IMR-90 (cell line): Measurements from ENCODE around the gene ANO10. TPM values are rescaled to one million over a fixed set of nuclear protein-coding genes. Genes with fewer than 3 reads are reported as not detected.

Source experiments
- ATAC-seq: fragments of 200-7000 bp; cut with Tn5 transposase; 2 replicates; pipeline ENCODE4 v1.9.1; 2020; ENCODE audit warnings: low read depth, mild to moderate bottlenecking, moderate library complexity
- BruUV-seq: library from RNA; stranded (reverse); fragments of 400-500 nt; replicated peaks from 2 replicates; lab custom pipeline; 2021; lab: Mats Ljungman, UMichigan
- CTCF ChIA-PET: fragments of 300-600 bp; formaldehyde crosslinking; extraction: SDS; loops from one replicate; lab custom pipeline; 2021; ENCODE audit warnings: antibody characterized with exemption; lab: Yijun Ruan, JAX
- POLR2A ChIA-PET: fragments of 300-600 bp; sonication (Branson Sonifier 250); formaldehyde crosslinking; loops from one replicate; lab custom pipeline; 2022; ENCODE audit warnings: antibody characterized with exemption; ENCODE audit not compliant: unreplicated experiment; lab: Charles Lee
- DNase-seq: peaks from one replicate; pipeline ENCODE4 v3.0.0; 2013
- H2AFZ ChIP-seq: replicated peaks from 2 replicates; pipeline ENCODE3; 2013; ENCODE audit warnings: low read length, mild to moderate bottlenecking; ENCODE audit not compliant: poor library complexity
- H2AK5ac ChIP-seq: 2 replicates; pipeline ENCODE4 v1.6.1; 2013; ENCODE audit warnings: low read depth, low read length, inconsistent platforms
- H2AK9ac ChIP-seq: replicated peaks from 2 replicates; pipeline ENCODE3; 2013; ENCODE audit warnings: mild to moderate bottlenecking, low read depth, low read length, moderate library complexity; ENCODE audit not compliant: poor library complexity
- H2BK120ac ChIP-seq: 2 replicates; pipeline ENCODE4 v1.6.1; 2013; ENCODE audit warnings: low read depth, low read length, inconsistent platforms
- H2BK15ac ChIP-seq: 3 replicates; pipeline ENCODE4 v1.6.1; 2013; ENCODE audit warnings: low read depth, low read length, inconsistent platforms
- H2BK20ac ChIP-seq: 2 replicates; pipeline ENCODE4 v1.6.1; 2013; ENCODE audit warnings: low read depth, mild to moderate bottlenecking, inconsistent platforms, low read length, moderate library complexity
- H2BK5ac ChIP-seq: 2 replicates; pipeline ENCODE4 v1.6.1; 2013; ENCODE audit warnings: mild to moderate bottlenecking, low read depth, low read length, inconsistent platforms; ENCODE audit not compliant: poor library complexity, severe bottlenecking
- H3K14ac ChIP-seq: replicated peaks from 2 replicates; pipeline ENCODE4 v1.6.1; 2013; ENCODE audit warnings: low read depth, low read length, inconsistent platforms
- H3K18ac ChIP-seq: 2 replicates; pipeline ENCODE4 v1.6.1; 2013; ENCODE audit warnings: low read depth, low read length, control low read depth
- H3K23ac ChIP-seq: 2 replicates; pipeline ENCODE4 v1.6.1; 2013; ENCODE audit warnings: low read depth, low read length, inconsistent platforms
- H3K27ac ChIP-seq: 2 replicates; pipeline ENCODE4 v1.5.1; 2013; ENCODE audit warnings: mild to moderate bottlenecking, control low read depth, low read length; ENCODE audit not compliant: insufficient read depth
- H3K27me3 ChIP-seq: 2 replicates; pipeline ENCODE4 v1.6.1; 2013; ENCODE audit warnings: low read length; ENCODE audit not compliant: control insufficient read depth, insufficient read depth
- H3K36me3 ChIP-seq: 2 replicates; pipeline ENCODE4 v1.6.1; 2013; ENCODE audit warnings: low read length, mixed read lengths; ENCODE audit not compliant: control insufficient read depth, insufficient read depth
- H3K4ac ChIP-seq: 2 replicates; pipeline ENCODE4 v1.6.1; 2013; ENCODE audit warnings: low read depth, low read length, inconsistent platforms
- H3K4me1 ChIP-seq: 2 replicates; pipeline ENCODE4 v1.6.1; 2013; ENCODE audit warnings: low read length, mixed read lengths; ENCODE audit not compliant: control insufficient read depth, insufficient read depth
- H3K4me2 ChIP-seq: 2 replicates; pipeline ENCODE4 v1.6.1; 2013; ENCODE audit warnings: low read depth, mild to moderate bottlenecking, control low read depth, low read length, moderate library complexity
- H3K4me3 ChIP-seq: 2 replicates; pipeline ENCODE4 v1.5.1; 2013; ENCODE audit warnings: low read depth, mild to moderate bottlenecking, control low read depth, low read length, moderate library complexity; ENCODE audit not compliant: insufficient read depth
- H3K56ac ChIP-seq: 2 replicates; pipeline ENCODE4 v1.6.1; 2013; ENCODE audit warnings: low read length, inconsistent platforms; ENCODE audit not compliant: insufficient read depth; ENCODE audit errors: extremely low read depth
- H3K79me1 ChIP-seq, 2 experiments: 2 replicates each; pipeline ENCODE4 v1.6.1; 2013; ENCODE audit warnings: low read length in 2 of 2, inconsistent platforms in 1 of 2, low read depth in 1 of 2
- H3K9ac ChIP-seq: 2 replicates; pipeline ENCODE4 v1.6.1; 2013; ENCODE audit warnings: low read depth, low read length, control low read depth
- H3K9me1 ChIP-seq: 2 replicates; pipeline ENCODE4 v1.6.1; 2013; ENCODE audit warnings: low read length, inconsistent platforms; ENCODE audit not compliant: insufficient read depth
- H3K9me3 ChIP-seq: 2 replicates; pipeline ENCODE4 v1.6.1; 2013; ENCODE audit warnings: low read length; ENCODE audit not compliant: control insufficient read depth, insufficient read depth
- H4K20me1 ChIP-seq: 2 replicates; pipeline ENCODE4 v1.6.1; 2013; ENCODE audit warnings: low read length, inconsistent platforms; ENCODE audit not compliant: insufficient read depth
- H4K5ac ChIP-seq: 2 replicates; pipeline ENCODE4 v1.6.1; 2013; ENCODE audit warnings: mild to moderate bottlenecking, low read depth, low read length, control low read depth
- H4K8ac ChIP-seq, 2 experiments: 2 replicates each; pipeline ENCODE4 v1.6.1; 2013; ENCODE audit warnings: low read depth in 2 of 2, low read length in 2 of 2, control low read depth in 1 of 2, inconsistent platforms in 1 of 2
- H4K91ac ChIP-seq: 2 replicates; pipeline ENCODE4 v1.6.1; 2013; ENCODE audit warnings: low read depth, low read length, inconsistent platforms; ENCODE audit not compliant: insufficient read depth
- BHLHE40 ChIP-seq: fragments of 150-350 bp; IDR thresholded peaks from 2 replicates; pipeline ENCODE4 v1.6.1; 2016; ENCODE audit warnings: mild to moderate bottlenecking, low read depth, low read length
- CEBPB ChIP-seq: IDR thresholded peaks from 2 replicates; pipeline ENCODE4 v1.6.1; 2012; ENCODE audit warnings: low read depth, low read length, improper control_type of control experiment
- CHD1 ChIP-seq: IDR thresholded peaks from 2 replicates; pipeline ENCODE4 v1.6.1; 2012; ENCODE audit warnings: low read depth, low read length, improper control_type of control experiment
- CTCF ChIP-seq: conservative IDR thresholded peaks from 2 replicates; pipeline ENCODE4 v1.5.1; 2012; ENCODE audit warnings: mild to moderate bottlenecking, low read depth, low read length, improper control_type of control experiment
- ELK1 ChIP-seq: fragments of 150-350 bp; IDR thresholded peaks from 2 replicates; pipeline ENCODE4 v1.6.1; 2016; ENCODE audit warnings: low read depth, mild to moderate bottlenecking, low read length, moderate library complexity, borderline replicate concordance
- FOS ChIP-seq: fragments of 150-350 bp; IDR thresholded peaks from 2 replicates; pipeline ENCODE4 v1.6.1; 2016; ENCODE audit warnings: low read depth, low read length
- MAFK ChIP-seq: IDR thresholded peaks from 2 replicates; pipeline ENCODE4 v1.6.1; 2012; ENCODE audit warnings: low read depth, low read length, improper control_type of control experiment
- MAZ ChIP-seq: IDR thresholded peaks from 2 replicates; pipeline ENCODE4 v1.6.1; 2012; ENCODE audit warnings: low read depth, mild to moderate bottlenecking, low read length, improper control_type of control experiment, moderate library complexity, borderline replicate concordance
- MXI1 ChIP-seq: IDR thresholded peaks from 2 replicates; pipeline ENCODE4 v1.6.1; 2012; ENCODE audit warnings: low read depth, mild to moderate bottlenecking, low read length, moderate library complexity, borderline replicate concordance
- NFE2L2 ChIP-seq: fragments of 150-350 bp; IDR thresholded peaks from 2 replicates; pipeline ENCODE4 v1.6.1; 2016; ENCODE audit warnings: low read depth, mild to moderate bottlenecking, low read length
- POLR2A ChIP-seq: IDR thresholded peaks from 2 replicates; pipeline ENCODE4 v1.6.1; 2012; ENCODE audit warnings: mild to moderate bottlenecking, low read depth, low read length
- RAD21 ChIP-seq: IDR thresholded peaks from 2 replicates; pipeline ENCODE4 v1.6.1; 2012; ENCODE audit warnings: low read length, improper control_type of control experiment
- RCOR1 ChIP-seq: IDR thresholded peaks from 2 replicates; pipeline ENCODE4 v1.6.1; 2012; ENCODE audit warnings: mild to moderate bottlenecking, low read length, improper control_type of control experiment; ENCODE audit not compliant: insufficient replicate concordance
- RFX5 ChIP-seq: IDR thresholded peaks from 2 replicates; pipeline ENCODE4 v1.8.0; 2012; ENCODE audit warnings: low read depth, mild to moderate bottlenecking, low read length, moderate library complexity
- SMC3 ChIP-seq: fragments of 150-350 bp; IDR thresholded peaks from 2 replicates; pipeline ENCODE4 v1.6.1; 2016; ENCODE audit warnings: low read depth, mild to moderate bottlenecking, antibody characterized with exemption, low read length, moderate library complexity
- USF2 ChIP-seq: fragments of 150-350 bp; IDR thresholded peaks from 2 replicates; pipeline ENCODE4 v1.6.1; 2017; ENCODE audit warnings: mild to moderate bottlenecking, antibody characterized with exemption, low read length, low read depth
- WGBS, 2 experiments: methylation state at CpG; one replicate each; pipeline versions ENCODE4 v1.1.5 to v1.1.7; 2013; ENCODE audit warnings: missing lambda C conversion rate in 2 of 2; ENCODE audit not compliant: insufficient read length in 1 of 2; ENCODE audit errors: extremely low coverage in 2 of 2; 5-methylcytosine and 5-hydroxymethylcytosine counted together
- dilution Hi-C: fragments of 300-500 bp; cut with HindIII; formaldehyde crosslinking; loops from one replicate; pipeline ENCODE4 v1.14.3; 2018; ENCODE audit warnings: low sequenced_read_pairs; ENCODE audit not compliant: unreplicated experiment
- in situ Hi-C: fragments of 300-500 bp; cut with MboI; formaldehyde crosslinking; loops from 3 replicates; pipeline ENCODE4 v1.14.3; 2019; ENCODE audit warnings: low sequenced_read_pairs, inconsistent platforms, mixed read lengths
- intact Hi-C: fragments of 100-400 bp; cut with micrococcal nuclease; formaldehyde crosslinking; loops from 2 replicates; pipeline ENCODE4 v1.10.0; 2022
- polyA plus RNA-seq, 3 experiments: library from polyadenylated mRNA; depleted of rRNA; stranded (reverse); fragments of >200 nt; gene quantifications; 2 replicates each; pipeline ENCODE4 v1.2.3, GENCODE V29; 2012; ENCODE audit warnings: low replicate concordance in 1 of 3
- total RNA-seq: library from RNA; depleted of rRNA; stranded (reverse); fragments of >200 nt; gene quantifications from 2 replicates; pipeline ENCODE4 v1.2.3, GENCODE V29; 2012

The ANO10 gene
- total and polyA plus RNA-seq, 2 of the 4 experiments (the other 2 are of a cell fraction) = 28.5 to 41.6 TPM

- in situ Hi-C loops = no loop called here
Observed at GRCh38 chr3:43490640-43491185, 131.1 kb downstream of the ANO10 start.

More at GRCh38 chr3:43490640-43491185, 131.1 kb downstream of the ANO10 start:
- no peak overlapping the region for H4K5ac ChIP-seq
- peaks cover 6 to 14% of the 10 kb centered on the region in 2 experiments for H3K79me1 ChIP-seq
- no peaks in the 10 kb centered on the region for H3K27me3 ChIP-seq
- ATAC-seq (no peak), DNase-seq (no peak)
- H3K36me3 ChIP-seq = no peaks in the 10 kb centered on the region
- no peak overlapping the region for H3K4me3 ChIP-seq
- no peak overlapping the region for H2BK15ac ChIP-seq
- H3K9me3 ChIP-seq = no peaks in the 10 kb centered on the region
- no peak overlapping the region for H4K8ac ChIP-seq
- H2BK5ac ChIP-seq = no peak overlapping the region
- H3K9ac ChIP-seq = no peak overlapping the region
- dilution Hi-C loops = no loop called here
- H3K9me1 ChIP-seq = peaks cover 3% of the 10 kb centered on the region; the same call in 1 of the 2 replicates
- H4K20me1 ChIP-seq = no peaks in the 10 kb centered on the region; the same call in 1 of the 2 replicates
- H3K27ac ChIP-seq = no peak overlapping the region
- H2AFZ ChIP-seq = no peak overlapping the region
- no peak overlapping the region for H2AK9ac ChIP-seq
- ChIA-PET CTCF (no interaction called here), POLR2A (no interaction called here)
- H4K91ac ChIP-seq = no peak overlapping the region
- no peak overlapping the region for H3K14ac ChIP-seq
- H3K56ac ChIP-seq = no peak overlapping the region
- TF ChIP-seq FOS (no peak), RCOR1 (no peak), ELK1 (no peak), POLR2A (no peak), CHD1 (no peak), CTCF (no peak), BHLHE40 (no peak), NFE2L2 (no peak), SMC3 (no peak), USF2 (no peak), CEBPB (no peak), MXI1 (no peak), MAFK (no peak), RFX5 (no peak), MAZ (no peak), RAD21 (no peak)
- no peak overlapping the region for H2AK5ac ChIP-seq
- no peak overlapping the region for H3K23ac ChIP-seq
- H3K18ac ChIP-seq = no peak overlapping the region
- WGBS, 2 experiments = no CpG with 5 or more reads among the region's 7 CpGs
- H3K4ac ChIP-seq = no peak overlapping the region
- intact Hi-C loops = no loop called here
- H2BK120ac ChIP-seq = no peak overlapping the region
- peaks cover 2% of the 10 kb centered on the region; the same call in 1 of the 2 replicates for H3K4me1 ChIP-seq
- H3K4me2 ChIP-seq = no peak overlapping the region
- BruUV-seq = no TSS peak
- no peak overlapping the region for H2BK20ac ChIP-seq
